Amniotic stem cell (primary cell): ENCODE results near the gene HIP1R.
"Not testable (repeated sequence)": the region's sequence is repeated elsewhere in the genome, so short reads cannot be mapped to it uniquely, and the experiment has no call there.

Source experiments
- DNase-seq: peaks from one replicate; lab custom pipeline; 2025; lab: John Stamatoyannopoulos, UW

Gene HIP1R

GRCh38 chr12:122834921-122835749 lies at the start of gene HIP1R:
TSS of gene HIP1R (plus strand) at chr12:122835457. CDS start at chr12:122835551, 94 bp downstream.
- DNase-seq: no peak

DNA sequence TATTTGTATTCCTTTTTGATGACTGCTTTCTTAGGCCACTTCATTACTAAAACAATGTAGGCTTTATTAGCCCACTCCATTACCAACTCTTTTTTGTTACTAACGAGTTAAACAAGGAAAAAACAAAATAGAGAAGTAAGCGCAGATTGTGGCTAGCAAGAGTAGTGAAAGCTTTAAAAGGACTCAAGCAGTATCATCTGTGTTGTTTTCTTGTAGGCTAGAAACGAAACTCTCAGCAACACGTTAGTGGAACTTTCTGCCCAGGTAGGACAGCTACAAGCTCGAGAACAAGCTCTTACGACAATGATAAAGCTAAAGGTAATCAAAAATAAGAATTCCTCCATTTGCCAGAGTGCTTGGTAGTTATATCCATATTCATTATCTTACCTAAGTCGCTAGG lies 49.8 kb upstream of the HIP1R start:
- DNase-seq: no peak

DNA sequence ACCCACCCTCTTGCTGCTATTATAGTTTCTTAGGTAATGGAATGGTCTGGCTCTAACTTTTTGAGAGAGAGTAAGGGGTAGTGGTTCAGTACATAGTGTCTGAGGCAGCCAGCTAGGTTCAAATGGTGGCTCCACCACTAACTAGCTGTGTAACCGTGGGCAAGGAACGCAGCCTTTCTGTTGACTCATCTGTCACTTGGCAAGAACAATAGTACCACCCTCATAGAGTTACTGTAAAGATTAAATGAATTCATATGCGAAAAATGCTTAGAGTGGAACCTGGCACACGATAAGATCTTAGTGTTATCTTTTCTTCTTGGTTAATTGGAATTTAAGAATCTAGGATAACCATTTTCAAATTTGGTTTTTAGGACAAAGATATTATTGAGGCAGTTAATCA lies 46.9 kb upstream of the HIP1R start:
- DNase-seq: no peak

DNA sequence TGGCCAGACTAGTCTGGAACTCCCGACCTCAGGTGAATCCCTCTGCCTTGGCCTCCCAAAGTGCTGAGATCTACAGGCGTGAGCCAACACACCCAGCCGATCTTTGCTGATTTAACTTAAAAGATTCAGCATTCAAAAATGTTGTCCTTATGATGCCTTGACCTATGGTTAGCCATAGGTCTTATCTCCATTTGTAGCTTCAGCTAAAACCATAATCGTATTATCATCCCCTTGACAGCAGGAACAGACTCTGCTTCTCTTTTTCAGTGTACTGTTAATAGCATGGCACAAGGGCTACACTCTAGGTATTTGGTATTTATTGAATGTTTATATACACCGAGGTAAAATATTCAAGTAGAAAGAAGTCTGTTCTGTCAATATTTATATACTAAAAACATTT lies 45.6 kb upstream of the HIP1R start:
- no peak for DNase-seq

- DNase-seq: no peak
Measured at GRCh38 chr12:122790393-122791075, 44.7 kb upstream of the HIP1R start.

GRCh38 chr12:122793685-122794106 lies 41.6 kb upstream of the HIP1R start:
- peak; percentile 31 for DNase-seq

GRCh38 chr12:122795807-122796206 lies 39.5 kb upstream of the HIP1R start:
- no peak for DNase-seq

GRCh38 chr12:122799641-122800243 lies 35.5 kb upstream of the HIP1R start:
- DNase-seq: no peak

GRCh38 chr12:122803937-122804336 lies 31.3 kb upstream of the HIP1R start:
- no peak for DNase-seq

GRCh38 chr12:122804957-122805356 lies 30.3 kb upstream of the HIP1R start:
- not testable (repeated sequence) for DNase-seq

DNA sequence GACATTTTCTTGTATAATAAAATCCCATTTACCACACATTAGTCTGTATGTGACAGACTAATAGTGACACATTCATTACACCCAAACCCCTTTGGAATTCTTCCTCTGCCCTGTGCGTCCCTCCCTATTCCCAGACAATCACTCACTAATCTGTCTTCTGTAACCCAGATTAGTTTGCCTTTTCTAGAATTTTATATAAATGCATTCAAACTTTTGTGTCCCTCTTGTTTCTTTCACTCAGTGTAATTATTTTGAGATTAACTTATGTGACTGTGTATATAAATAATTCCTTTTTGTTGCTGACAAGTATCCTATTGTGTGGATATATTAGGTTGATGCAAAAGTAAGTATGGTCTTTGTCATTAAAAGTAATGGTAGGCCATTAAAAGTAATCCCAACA lies 27.6 kb upstream of the HIP1R start:
- DNase-seq: no peak

DNA sequence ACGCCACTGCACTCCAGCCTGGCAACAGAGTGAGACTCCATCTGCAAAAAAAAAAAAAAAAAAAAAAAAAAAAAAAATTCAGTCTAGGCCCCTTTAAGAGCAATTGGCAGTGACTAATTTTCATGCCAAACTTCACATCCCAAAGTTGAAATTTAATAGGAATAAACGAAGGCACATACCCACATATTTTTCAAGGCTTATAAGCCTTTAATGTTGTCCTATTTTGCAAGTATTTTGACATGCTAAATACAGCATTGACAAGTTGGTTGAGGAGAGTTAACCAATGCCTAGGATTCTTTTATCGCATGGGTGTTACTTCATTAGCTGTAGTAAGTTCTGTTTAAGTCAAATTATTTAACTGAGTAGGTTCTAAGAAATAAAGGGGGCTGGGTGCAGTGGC lies 23.5 kb upstream of the HIP1R start:
- DNase-seq: no peak

- DNase-seq: no peak
Measured at GRCh38 chr12:122813310-122813713, 21.9 kb upstream of the HIP1R start.

GRCh38 chr12:122819209-122819785 lies 16.0 kb upstream of the HIP1R start:
- DNase-seq: no peak

GRCh38 chr12:122820138-122820537 lies 15.1 kb upstream of the HIP1R start:
- DNase-seq: no peak

- no peak for DNase-seq
Measured at GRCh38 chr12:122820838-122821271, 14.4 kb upstream of the HIP1R start.

- DNase-seq: no peak
Measured at GRCh38 chr12:122823429-122823828, 11.8 kb upstream of the HIP1R start.

- no peak for DNase-seq
Measured at GRCh38 chr12:122825773-122826724, 9.2 kb upstream of the HIP1R start.

DNA sequence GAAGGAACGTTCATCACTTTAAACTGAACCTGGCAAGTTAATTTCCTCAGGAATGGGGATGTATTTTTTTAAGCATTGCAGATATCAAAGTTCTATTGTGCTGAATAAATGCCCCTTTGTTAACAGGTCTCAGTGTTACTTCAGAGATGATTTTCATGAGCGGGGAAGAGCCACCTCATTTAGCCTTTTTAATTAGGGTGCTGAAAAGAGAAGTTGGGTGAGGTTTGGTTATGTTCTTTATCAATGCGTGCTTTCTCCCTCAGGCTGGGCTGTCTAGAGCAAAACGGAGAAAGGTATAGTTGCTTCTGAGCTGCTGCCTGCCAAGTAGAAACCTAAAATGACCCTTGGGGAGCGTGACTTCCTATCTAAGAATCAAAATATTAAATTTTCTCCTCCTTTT lies 8.0 kb upstream of the HIP1R start:
- DNase-seq: no peak

- no peak for DNase-seq
Measured at GRCh38 chr12:122830517-122831214, 4.6 kb upstream of the HIP1R start.
